SU-DHL-6 (cell line): Measurements from ENCODE around the gene SSX5.
"Not testable (repeated sequence)": the region's sequence is repeated elsewhere in the genome, so short reads cannot be mapped to it uniquely, and the experiment has no call there.

Source experiments
- CTCF ChIP-seq: fragments of 200-600 bp; sonication (generic); IDR thresholded peaks from one replicate; pipeline ENCODE4 v1.5.1; 2017; ENCODE audit warnings: antibody characterized with exemption, mild to moderate bottlenecking, low read length, moderate library complexity; ENCODE audit not compliant: insufficient read depth, poor library complexity, severe bottlenecking
- EZH2phosphoT487 ChIP-seq: fragments of 200-600 bp; sonication (generic), shearing (Covaris generic); conservative IDR thresholded peaks from 2 replicates; pipeline ENCODE4 v1.6.1; 2018; ENCODE audit warnings: mild to moderate bottlenecking, antibody characterized with exemption, low read length, moderate library complexity, mixed read lengths

DNA sequence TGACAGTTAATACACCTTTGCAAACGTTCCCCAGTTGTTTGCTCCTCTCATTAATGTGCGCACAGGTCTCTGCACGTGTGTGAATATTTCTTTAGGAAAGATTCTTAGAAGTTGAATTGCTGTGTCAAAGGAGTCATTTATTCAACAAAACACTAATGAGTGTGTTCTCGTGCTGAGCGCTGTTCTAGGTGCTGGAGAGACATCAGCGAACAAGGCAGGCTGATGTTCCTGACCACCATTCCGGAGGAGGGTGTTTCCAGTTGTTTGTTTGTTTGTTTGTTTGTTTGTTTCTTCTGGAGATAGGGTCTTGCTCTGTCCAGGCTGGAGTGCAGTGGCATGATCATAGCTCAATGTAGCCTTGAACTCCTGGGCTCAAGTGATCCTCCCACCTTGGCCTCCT lies 30.3 kb downstream of the SSX5 start:
- TF ChIP-seq CTCF, EZH2phosphoT487: not testable (repeated sequence)
